ENCODE measurements around the gene MS4A5.

The MS4A5 gene

DNA sequence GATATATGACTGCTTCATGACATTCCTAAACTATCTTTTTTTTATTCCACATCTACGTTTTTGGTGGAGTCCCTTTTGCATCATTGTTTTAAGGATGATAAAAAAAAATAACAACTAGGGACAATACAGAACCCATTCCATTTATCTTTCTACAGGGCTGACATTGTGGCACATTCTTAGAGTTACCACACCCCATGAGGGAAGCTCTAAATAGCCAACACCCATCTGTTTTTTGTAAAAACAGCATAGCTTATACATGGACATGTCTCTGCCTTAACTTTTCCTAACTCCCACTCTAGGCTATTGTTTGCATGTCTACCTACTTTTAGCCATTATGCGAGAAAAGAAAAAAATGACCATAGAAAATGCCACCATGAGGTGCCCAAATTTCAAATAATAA, 39.5 kb downstream of the MS4A5 start:
- no peak overlapping the region for H3K4me3 ChIP-seq (replicated peaks in 1 of 2; ENCODE audit: low read depth in 2 of 2, low read length in 2 of 2)
- TF ChIP-seq, protein P1, sequence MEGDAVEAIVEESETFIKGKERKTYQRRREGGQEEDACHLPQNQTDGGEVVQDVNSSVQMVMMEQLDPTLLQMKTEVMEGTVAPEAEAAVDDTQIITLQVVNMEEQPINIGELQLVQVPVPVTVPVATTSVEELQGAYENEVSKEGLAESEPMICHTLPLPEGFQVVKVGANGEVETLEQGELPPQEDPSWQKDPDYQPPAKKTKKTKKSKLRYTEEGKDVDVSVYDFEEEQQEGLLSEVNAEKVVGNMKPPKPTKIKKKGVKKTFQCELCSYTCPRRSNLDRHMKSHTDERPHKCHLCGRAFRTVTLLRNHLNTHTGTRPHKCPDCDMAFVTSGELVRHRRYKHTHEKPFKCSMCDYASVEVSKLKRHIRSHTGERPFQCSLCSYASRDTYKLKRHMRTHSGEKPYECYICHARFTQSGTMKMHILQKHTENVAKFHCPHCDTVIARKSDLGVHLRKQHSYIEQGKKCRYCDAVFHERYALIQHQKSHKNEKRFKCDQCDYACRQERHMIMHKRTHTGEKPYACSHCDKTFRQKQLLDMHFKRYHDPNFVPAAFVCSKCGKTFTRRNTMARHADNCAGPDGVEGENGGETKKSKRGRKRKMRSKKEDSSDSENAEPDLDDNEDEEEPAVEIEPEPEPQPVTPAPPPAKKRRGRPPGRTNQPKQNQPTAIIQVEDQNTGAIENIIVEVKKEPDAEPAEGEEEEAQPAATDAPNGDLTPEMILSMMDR (IDR thresholded peaks at IDR 0.05; ENCODE audit: low read depth, low read length): no peak
- DNase-seq (ENCODE audit: low read depth in 2 of 2): no peak

DNA sequence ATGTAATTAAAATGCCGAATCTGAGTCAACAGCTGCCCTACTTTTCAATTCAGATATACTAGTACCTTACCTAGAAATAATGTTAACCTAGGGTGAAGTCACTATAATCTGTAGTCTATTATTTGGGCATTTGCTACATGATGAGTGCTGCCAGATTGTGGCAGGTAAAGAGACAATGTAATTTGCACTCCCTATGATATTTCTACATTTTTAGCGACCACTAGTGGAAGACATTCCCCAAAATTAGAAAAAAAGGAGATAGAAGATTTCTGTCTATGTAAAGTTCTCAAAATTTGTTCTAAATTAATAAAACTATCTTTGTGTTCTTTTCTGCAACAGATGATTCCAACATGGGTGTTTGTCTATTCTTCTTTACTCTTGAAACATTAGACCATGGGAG, 40.4 kb downstream of the MS4A5 start:
- no peak overlapping the region for H3K4me3 ChIP-seq (replicated peaks in 1 of 2; ENCODE audit: low read depth in 2 of 2, low read length in 2 of 2)
- TF ChIP-seq, protein P1 (IDR thresholded peaks at IDR 0.05; ENCODE audit: low read depth, low read length): no peak
- no peak for DNase-seq (ENCODE audit: low read depth in 2 of 2)

DNA sequence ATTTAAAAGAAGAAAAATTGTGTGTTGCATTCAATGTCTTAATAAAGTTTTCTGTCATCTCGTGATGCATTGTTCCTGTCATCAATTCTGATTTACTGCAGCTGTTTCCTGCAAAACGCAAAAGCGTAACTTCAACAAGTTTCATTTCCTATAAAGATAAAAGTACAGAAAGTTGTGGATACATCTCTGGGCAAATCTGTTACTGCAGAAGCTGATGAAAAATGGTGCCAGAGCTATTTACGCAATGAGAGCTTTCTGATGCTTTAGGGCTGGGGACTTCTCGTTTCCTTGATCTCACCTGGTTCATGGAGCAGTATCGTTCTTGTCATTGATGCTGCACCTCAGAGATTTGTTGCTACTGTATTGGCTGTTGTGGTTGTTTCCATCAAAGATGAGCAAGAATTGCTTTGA, 47.7 kb downstream of the MS4A5 start:
- TF ChIP-seq, protein P1 (IDR thresholded peaks at IDR 0.05; ENCODE audit: low read depth, low read length): no peak
- no peak for DNase-seq (ENCODE audit: low read depth in 2 of 2)
- H3K4me3 ChIP-seq (replicated peaks in 1 of 2; ENCODE audit: low read depth in 2 of 2, low read length in 2 of 2): no peak overlapping the region

DNA sequence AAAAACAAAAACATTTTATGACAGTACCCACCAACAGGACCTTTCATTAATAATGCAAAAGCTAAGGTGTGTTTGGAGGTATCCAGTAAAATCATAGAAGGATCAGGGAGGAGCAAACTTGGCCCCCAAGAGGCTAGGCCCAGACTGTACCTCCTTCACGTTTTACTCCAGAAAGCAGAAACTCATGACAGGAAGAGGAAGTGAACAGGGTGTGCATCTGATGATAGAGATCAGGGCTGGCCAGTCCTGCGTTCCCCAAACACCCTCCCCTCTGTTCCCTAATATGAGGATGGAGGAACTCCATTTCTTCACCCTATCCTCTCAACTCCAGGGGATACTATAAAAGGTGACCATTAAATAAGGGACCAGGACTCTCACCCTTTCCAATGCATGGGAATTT, 53.0 kb downstream of the MS4A5 start:
- no peak for DNase-seq (ENCODE audit: low read depth in 2 of 2)
- no peak overlapping the region for H3K4me3 ChIP-seq (replicated peaks in 1 of 2; ENCODE audit: low read depth in 2 of 2, low read length in 2 of 2)
- TF ChIP-seq, protein P1 (IDR thresholded peaks at IDR 0.05; ENCODE audit: low read depth, low read length): no peak

DNA sequence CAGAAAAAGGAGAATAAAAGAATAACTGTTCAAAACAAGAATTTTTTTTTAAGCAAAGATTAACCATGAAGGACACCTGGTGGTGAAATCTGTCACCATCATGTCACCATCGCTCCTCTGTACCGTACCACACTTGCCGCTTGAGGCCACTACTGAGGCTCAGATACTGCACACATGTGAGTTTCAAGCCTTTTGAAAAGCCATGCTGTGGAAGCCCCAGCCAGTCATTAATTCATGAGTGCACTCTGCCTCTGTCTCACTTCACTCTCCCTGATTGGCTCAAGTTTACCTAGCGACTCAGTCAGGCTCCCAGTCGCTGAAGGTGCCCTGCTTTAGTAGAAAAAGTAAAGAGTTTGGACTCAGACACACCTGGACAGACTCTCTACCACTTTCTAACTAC, 56.6 kb downstream of the MS4A5 start:
- no peak overlapping the region for H3K4me3 ChIP-seq (replicated peaks in 1 of 2; ENCODE audit: low read depth in 2 of 2, low read length in 2 of 2)
- TF ChIP-seq, protein P1 (IDR thresholded peaks at IDR 0.05; ENCODE audit: low read depth, low read length): no peak
- peak in 1 of 2 donors; percentile 7 for DNase-seq (ENCODE audit: low read depth in 2 of 2)

DNA sequence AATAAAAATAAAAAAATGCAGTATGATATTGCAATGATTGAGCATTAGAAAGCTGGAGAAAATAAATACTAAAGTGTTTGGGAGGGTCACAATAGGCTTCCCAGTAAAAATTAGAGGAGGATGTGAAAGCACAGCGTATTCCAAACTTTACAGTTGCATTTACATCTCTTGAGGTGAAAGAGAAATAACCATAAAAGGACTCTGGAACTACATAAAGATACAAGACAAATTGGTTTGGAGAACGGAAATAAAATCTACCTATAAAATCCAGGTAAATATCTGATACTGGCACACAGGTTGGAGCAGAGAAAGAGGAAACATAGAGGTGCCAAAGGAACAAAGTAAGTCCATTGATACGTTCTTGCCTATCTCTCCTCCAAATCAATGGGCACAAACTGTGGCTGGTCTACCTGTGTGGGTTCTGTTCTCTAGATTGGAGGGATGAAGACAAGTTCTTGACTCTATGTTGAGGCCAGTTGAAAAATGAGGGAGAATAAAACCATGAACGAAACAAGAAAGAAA, 63.2 kb downstream of the MS4A5 start, which contains the start of gene MS4A12:
Gene MS4A12, plus strand, starts transcription at position 291 of the 522 bp plus-strand sequence. CDS start 4,541 bp downstream, outside the sequence.
- DNase-seq (ENCODE audit: low read depth in 2 of 2): no peak
- H3K4me3 ChIP-seq (replicated peaks in 1 of 2; ENCODE audit: low read depth in 2 of 2, low read length in 2 of 2): no peak within 1 kb of the TSS
- TF ChIP-seq, protein P1 (IDR thresholded peaks at IDR 0.05; ENCODE audit: low read depth, low read length): no peak

DNA sequence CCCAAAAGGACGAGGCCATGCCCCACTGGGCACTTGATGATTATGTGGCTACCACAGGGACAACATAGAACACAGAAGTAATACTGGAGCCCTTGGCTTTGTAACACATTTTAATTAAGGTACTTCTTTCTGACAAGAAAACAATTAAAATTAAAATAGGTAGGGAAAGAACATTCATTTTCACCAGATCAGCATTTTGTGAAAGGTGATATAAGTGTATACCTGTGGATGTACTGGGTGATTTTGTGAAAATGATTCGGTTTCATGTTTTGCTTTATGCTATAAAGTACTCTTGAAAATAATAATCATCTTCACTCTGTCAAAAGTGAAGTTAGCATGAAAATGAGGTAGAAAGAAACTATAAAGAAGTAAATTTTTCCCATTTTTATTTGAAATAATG, 64.1 kb downstream of the MS4A5 start:
- no peak for DNase-seq (ENCODE audit: low read depth in 2 of 2)
- no peak overlapping the region for H3K4me3 ChIP-seq (replicated peaks in 1 of 2; ENCODE audit: low read depth in 2 of 2, low read length in 2 of 2)
- TF ChIP-seq, protein P1 (IDR thresholded peaks at IDR 0.05; ENCODE audit: low read depth, low read length): no peak

Measured in cardiac fibroblast (primary cell).